Sigmoid colon (tissue), 4 donors: ENCODE measurements around the gene RNF144A.

Experiments
- EP300 ChIP-seq, 4 donors: sonication (generic); formaldehyde crosslinking; IDR thresholded peaks; one replicate each; pipeline ENCODE4 v1.6.1; 2017; ENCODE audit warnings: antibody characterized with exemption in 4 of 4
- POLR2AphosphoS5 ChIP-seq, 4 donors: sonication (generic); formaldehyde crosslinking; IDR thresholded peaks; one replicate each; pipeline ENCODE4 v1.6.1; 2017; ENCODE audit warnings: antibody characterized with exemption in 4 of 4
- TF ChIP-seq, protein P1 (sequence below), 4 experiments: fragments of 450-650 bp in 3 of 4; fragments of 200-600 bp in 1 of 4; IDR thresholded peaks; one replicate each; pipeline ENCODE4 v1.5.1; 2016 to 2019; ENCODE audit warnings: antibody characterized with exemption in 4 of 4, mild to moderate bottlenecking in 3 of 4, moderate library complexity in 2 of 4

DNA sequence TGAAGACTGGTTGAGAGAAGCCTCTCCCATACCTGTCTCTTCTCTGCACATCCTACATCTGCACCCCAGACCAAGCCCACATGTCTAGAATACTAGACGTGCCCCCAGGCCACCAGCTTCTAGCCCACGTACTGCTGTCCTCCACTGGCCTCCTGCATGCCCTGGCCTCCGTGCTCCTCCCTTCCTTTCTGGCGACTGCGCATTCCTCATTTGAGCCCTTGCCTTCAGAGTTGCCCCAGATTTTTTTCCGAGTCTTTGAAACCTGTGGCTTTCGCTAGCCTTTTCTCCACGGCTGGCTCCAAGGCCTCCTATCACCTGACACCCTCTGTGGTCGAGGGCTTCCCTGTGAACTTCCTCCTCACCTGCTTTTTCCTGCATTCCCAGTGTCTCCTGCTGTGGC is 11.2 kb downstream of the RNF144A start:
- TF ChIP-seq, protein P1, sequence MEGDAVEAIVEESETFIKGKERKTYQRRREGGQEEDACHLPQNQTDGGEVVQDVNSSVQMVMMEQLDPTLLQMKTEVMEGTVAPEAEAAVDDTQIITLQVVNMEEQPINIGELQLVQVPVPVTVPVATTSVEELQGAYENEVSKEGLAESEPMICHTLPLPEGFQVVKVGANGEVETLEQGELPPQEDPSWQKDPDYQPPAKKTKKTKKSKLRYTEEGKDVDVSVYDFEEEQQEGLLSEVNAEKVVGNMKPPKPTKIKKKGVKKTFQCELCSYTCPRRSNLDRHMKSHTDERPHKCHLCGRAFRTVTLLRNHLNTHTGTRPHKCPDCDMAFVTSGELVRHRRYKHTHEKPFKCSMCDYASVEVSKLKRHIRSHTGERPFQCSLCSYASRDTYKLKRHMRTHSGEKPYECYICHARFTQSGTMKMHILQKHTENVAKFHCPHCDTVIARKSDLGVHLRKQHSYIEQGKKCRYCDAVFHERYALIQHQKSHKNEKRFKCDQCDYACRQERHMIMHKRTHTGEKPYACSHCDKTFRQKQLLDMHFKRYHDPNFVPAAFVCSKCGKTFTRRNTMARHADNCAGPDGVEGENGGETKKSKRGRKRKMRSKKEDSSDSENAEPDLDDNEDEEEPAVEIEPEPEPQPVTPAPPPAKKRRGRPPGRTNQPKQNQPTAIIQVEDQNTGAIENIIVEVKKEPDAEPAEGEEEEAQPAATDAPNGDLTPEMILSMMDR (IDR thresholded peaks at IDR 0.05) = no peak
- no peak for TF ChIP-seq EP300 (IDR thresholded peaks at IDR 0.05)
- TF ChIP-seq POLR2AphosphoS5 (IDR thresholded peaks at IDR 0.05) = no peak
